Measurements from ENCODE around the gene TNFRSF13B.

The TNFRSF13B gene

DNA sequence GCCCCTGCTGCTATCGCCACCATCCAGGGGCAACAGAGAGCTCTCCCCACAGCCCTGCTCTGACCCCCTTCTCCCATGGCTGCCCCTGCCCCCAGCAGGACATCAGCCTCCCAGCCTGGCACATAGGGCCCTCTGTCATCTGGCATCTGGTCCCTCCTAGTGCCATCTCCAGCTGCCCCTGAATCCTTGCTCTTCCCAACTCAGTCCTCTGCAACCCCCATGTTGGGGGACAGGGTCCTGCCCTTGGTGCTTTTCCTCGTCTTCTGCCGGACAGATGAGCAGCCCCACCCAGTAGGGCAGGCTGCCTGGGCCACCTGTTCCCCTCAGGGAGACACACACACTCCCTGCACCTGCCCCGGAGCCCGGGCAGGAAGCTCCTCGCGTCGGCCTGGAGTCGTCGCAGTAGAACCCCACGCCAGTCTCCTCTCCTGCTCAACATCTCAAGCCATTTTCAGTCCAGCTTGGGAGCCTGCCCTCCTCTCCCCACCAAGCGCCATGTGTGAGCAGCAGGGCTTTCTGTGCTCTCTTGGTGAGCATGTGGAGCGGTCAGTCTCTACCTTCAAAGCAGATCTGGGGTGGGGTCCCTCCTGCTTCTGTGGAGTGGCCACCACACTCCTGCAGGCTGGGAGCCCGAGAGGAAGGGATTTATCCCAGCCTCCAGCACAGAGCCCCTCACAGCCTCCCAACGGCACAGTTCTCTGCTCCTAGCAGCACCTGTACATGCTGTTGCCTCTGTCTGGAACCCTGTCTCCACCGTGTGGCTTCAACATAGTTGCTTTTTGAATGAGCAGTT lies 28.2 kb downstream of the TNFRSF13B start:
- Histone ChIP-seq H3K36me3 (ENCODE audit: control insufficient read depth, insufficient read depth, low read length) (no peaks in the 10 kb centered on the region), H3K9ac (ENCODE audit: low read length) (no peak overlapping the region), H3K27me3 (ENCODE audit: control insufficient read depth, insufficient read depth, low read length) (peaks cover 11% of the 10 kb centered on the region), H3K4me3 (ENCODE audit: low read length) (no peak overlapping the region), H3K9me3 (ENCODE audit: control insufficient read depth, low read length) (no peaks in the 10 kb centered on the region), H3K4me1 (ENCODE audit: control insufficient read depth, insufficient read depth, low read length) (no peaks in the 10 kb centered on the region)

- Histone ChIP-seq H3K9me3 (ENCODE audit: control insufficient read depth, low read length) (no peaks in the 10 kb centered on the region), H3K27me3 (ENCODE audit: control insufficient read depth, insufficient read depth, low read length) (peaks cover 15% of the 10 kb centered on the region), H3K4me3 (ENCODE audit: low read length) (no peak overlapping the region), H3K9ac (ENCODE audit: low read length) (no peak overlapping the region), H3K36me3 (ENCODE audit: control insufficient read depth, insufficient read depth, low read length) (no peaks in the 10 kb centered on the region), H3K4me1 (ENCODE audit: control insufficient read depth, insufficient read depth, low read length) (no peaks in the 10 kb centered on the region)
Measured at GRCh38 chr17:16943032-16943352, 28.9 kb downstream of the TNFRSF13B start.

DNA sequence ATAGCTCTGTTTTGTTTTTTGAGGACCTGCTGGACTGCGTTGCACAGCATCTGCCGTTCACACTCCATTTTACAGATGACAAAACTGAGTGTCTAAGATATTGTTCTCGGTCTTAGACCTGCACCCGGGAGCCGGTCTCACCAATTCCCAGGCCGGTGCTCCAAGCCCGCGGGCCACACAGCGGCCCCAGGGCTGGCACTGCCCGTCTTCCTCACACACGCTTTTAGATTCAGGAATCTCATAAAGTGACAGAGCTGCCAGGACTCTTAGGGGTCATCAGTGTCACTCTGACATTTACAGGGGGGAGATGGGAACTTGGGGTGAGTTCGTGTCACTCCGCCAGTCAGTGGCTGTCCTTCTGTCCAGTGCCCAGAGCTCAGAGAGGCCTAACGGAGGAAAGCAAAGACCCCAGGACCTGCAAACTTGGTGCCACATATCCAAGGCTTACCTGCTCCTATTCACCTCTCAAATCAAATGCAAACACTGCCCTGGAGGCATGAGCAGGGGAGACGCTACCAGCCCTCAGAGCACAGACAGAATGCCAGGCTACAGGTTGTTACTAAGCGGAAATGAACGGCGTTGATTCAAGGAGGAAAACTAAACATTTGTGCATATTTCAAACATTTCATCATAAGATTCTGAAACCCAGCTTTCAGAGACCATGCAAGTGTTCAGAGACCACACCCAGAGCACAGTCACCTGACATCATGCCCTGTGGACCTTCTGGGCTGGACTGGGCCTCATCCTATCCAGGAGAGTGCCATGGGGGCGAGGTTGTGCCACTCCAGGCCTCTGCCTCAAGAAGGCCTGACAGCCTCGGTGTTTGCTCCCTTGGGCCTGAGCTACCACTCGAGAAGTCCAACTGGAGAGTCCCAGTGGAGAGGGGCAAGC lies 29.5 kb downstream of the TNFRSF13B start:
- Histone ChIP-seq H3K4me3 (ENCODE audit: low read length) (no peak overlapping the region), H3K4me1 (ENCODE audit: control insufficient read depth, insufficient read depth, low read length) (no peaks in the 10 kb centered on the region), H3K9ac (ENCODE audit: low read length) (no peak overlapping the region), H3K27me3 (ENCODE audit: control insufficient read depth, insufficient read depth, low read length) (peaks cover 15% of the 10 kb centered on the region), H3K9me3 (ENCODE audit: control insufficient read depth, low read length) (no peaks in the 10 kb centered on the region), H3K36me3 (ENCODE audit: control insufficient read depth, insufficient read depth, low read length) (no peaks in the 10 kb centered on the region)

DNA sequence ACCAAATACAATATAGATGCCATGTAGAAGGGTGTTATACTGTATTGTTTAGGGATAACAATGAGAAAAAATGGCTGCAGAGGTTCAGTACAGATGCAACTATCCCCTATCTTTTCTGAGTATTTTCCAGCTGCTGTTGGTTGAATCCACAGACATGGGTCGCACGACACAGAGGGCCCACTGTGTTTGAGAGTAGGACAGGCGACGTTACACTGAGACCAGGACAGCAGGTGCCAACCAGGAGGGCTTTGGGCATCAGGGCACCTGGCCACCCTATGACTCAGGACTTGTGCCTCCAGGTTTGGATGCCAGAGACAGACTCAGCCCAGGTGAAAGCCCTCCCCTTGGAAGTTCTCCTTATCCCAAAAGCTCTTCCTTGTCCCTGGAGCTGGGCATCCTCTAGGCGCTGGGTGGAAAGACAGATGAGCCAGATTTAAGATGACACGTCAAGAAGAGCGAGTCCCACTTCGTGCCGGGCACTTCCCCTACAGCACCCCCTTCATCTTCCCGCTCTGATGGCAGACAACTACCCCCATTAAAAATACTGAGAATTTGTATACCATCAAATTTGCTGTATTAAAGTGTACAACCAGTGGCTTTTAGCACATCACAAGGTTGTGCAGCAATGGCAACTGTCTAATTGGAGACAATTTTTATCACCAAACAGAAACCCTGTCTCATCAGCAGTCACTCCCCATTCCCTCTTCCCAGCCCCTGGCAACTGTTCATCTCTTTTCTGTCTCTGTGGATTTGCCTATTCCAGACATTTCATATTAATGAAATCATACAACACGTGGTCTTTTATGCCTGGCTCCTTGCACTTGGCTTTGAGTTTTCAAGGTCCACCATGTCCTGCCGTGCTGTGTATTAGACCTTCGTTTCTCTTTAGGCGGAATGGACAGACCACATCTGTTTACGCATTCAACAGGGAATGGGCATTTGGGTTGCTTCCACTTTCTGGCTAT lies 30.6 kb downstream of the TNFRSF13B start:
- no peak overlapping the region for H3K9ac ChIP-seq (ENCODE audit: low read length)
- peaks cover 15% of the 10 kb centered on the region for H3K27me3 ChIP-seq (ENCODE audit: control insufficient read depth, insufficient read depth, low read length)
- no peaks in the 10 kb centered on the region for H3K4me1 ChIP-seq (ENCODE audit: control insufficient read depth, insufficient read depth, low read length)
- no peaks in the 10 kb centered on the region for H3K36me3 ChIP-seq (ENCODE audit: control insufficient read depth, insufficient read depth, low read length)
- no peak overlapping the region for H3K4me3 ChIP-seq (ENCODE audit: low read length)
- H3K9me3 ChIP-seq (ENCODE audit: control insufficient read depth, low read length), result no peaks in the 10 kb centered on the region

DNA sequence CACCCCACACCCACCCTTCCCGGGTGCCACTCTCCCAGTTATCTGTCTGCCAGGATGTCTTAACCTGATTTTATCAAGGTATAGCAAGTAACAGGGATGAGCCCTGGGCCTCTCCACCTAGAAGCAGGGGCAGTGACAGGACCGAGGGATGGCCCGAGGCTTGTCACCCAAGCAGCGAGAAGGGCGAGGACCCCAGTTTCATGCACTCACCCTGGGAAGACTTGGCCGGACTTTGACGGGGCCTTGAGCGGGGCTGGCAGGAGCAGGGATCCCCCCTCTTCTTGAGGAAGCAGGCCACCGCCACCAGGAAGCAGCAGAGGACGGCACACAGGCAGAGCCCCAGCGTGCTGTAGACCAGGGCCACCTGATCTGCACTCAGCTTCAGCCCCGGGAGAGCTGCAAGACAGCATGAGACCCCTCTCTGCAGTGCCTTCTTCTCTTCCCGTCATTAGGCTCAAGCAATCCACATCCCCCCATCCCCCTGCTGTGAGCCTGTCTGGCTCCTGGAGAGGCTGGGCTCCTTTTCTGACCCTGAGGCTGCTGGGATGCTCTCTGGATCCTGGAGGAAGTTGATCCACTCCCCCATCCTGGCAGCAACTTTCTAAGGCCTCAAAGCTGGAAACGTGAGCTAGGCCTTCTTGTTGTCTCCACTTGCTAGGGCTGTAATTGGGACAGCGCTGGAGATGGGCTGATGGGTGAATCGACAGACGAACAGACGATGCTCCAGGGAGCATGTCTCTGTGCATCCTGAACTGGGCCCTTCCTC lies 31.6 kb downstream of the TNFRSF13B start:
- no peak overlapping the region for H3K4me3 ChIP-seq (ENCODE audit: low read length)
- H3K9me3 ChIP-seq (ENCODE audit: control insufficient read depth, low read length), result no peaks in the 10 kb centered on the region
- no peaks in the 10 kb centered on the region for H3K36me3 ChIP-seq (ENCODE audit: control insufficient read depth, insufficient read depth, low read length)
- H3K9ac ChIP-seq (ENCODE audit: low read length), result no peak overlapping the region
- H3K27me3 ChIP-seq (ENCODE audit: control insufficient read depth, insufficient read depth, low read length), result peaks cover 15% of the 10 kb centered on the region
- no peaks in the 10 kb centered on the region for H3K4me1 ChIP-seq (ENCODE audit: control insufficient read depth, insufficient read depth, low read length)

GRCh38 chr17:16939606-16940115 lies 32.3 kb downstream of the TNFRSF13B start:
- Histone ChIP-seq H3K9me3 (ENCODE audit: control insufficient read depth, low read length) (no peaks in the 10 kb centered on the region), H3K27me3 (ENCODE audit: control insufficient read depth, insufficient read depth, low read length) (peaks cover 11% of the 10 kb centered on the region), H3K4me1 (ENCODE audit: control insufficient read depth, insufficient read depth, low read length) (no peaks in the 10 kb centered on the region), H3K36me3 (ENCODE audit: control insufficient read depth, insufficient read depth, low read length) (no peaks in the 10 kb centered on the region), H3K4me3 (ENCODE audit: low read length) (no peak overlapping the region), H3K9ac (ENCODE audit: low read length) (no peak overlapping the region)

DNA sequence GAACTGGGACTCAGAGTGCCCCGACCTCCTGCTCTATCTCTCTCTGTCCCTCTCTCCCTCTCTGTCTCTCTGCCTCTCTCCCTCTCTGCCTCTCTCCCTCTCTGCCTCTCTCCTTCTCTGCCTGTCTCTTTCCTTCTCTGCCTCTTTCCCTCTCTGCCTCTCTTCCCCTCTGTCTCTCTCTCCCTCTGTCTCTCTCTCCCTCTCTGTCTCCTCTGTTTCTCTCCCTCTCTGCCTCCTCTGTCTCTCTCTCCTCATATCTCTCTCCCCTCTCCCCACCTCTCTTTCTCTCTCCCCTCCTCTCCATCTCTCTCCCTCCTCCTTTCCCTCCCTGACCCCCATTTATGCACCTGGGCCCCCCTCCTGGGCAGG lies 32.7 kb downstream of the TNFRSF13B start:
- Histone ChIP-seq H3K9ac (ENCODE audit: low read length) (no peak overlapping the region), H3K36me3 (ENCODE audit: control insufficient read depth, insufficient read depth, low read length) (no peaks in the 10 kb centered on the region), H3K9me3 (ENCODE audit: control insufficient read depth, low read length) (no peaks in the 10 kb centered on the region), H3K4me3 (ENCODE audit: low read length) (no peak overlapping the region), H3K4me1 (ENCODE audit: control insufficient read depth, insufficient read depth, low read length) (no peaks in the 10 kb centered on the region), H3K27me3 (ENCODE audit: control insufficient read depth, insufficient read depth, low read length) (peaks cover 8% of the 10 kb centered on the region)

GRCh38 chr17:16938496-16939207 lies 33.3 kb downstream of the TNFRSF13B start:
- no peak overlapping the region for H3K9ac ChIP-seq (ENCODE audit: low read length)
- H3K9me3 ChIP-seq (ENCODE audit: control insufficient read depth, low read length), result no peaks in the 10 kb centered on the region
- no peaks in the 10 kb centered on the region for H3K36me3 ChIP-seq (ENCODE audit: control insufficient read depth, insufficient read depth, low read length)
- no peaks in the 10 kb centered on the region for H3K4me1 ChIP-seq (ENCODE audit: control insufficient read depth, insufficient read depth, low read length)
- peaks cover 8% of the 10 kb centered on the region for H3K27me3 ChIP-seq (ENCODE audit: control insufficient read depth, insufficient read depth, low read length)
- H3K4me3 ChIP-seq (ENCODE audit: low read length), result no peak overlapping the region

GRCh38 chr17:16938031-16938430 lies 33.9 kb downstream of the TNFRSF13B start:
- peaks cover 8% of the 10 kb centered on the region for H3K27me3 ChIP-seq (ENCODE audit: control insufficient read depth, insufficient read depth, low read length)

GRCh38 chr17:16937431-16937830 lies 34.5 kb downstream of the TNFRSF13B start:
- no peak overlapping the region for H3K4me3 ChIP-seq (ENCODE audit: low read length)
- no peaks in the 10 kb centered on the region for H3K36me3 ChIP-seq (ENCODE audit: control insufficient read depth, insufficient read depth, low read length)
- no peaks in the 10 kb centered on the region for H3K9me3 ChIP-seq (ENCODE audit: control insufficient read depth, low read length)
- no peak overlapping the region for H3K9ac ChIP-seq (ENCODE audit: low read length)
- peaks cover 8% of the 10 kb centered on the region for H3K27me3 ChIP-seq (ENCODE audit: control insufficient read depth, insufficient read depth, low read length)
- no peaks in the 10 kb centered on the region for H3K4me1 ChIP-seq (ENCODE audit: control insufficient read depth, insufficient read depth, low read length)

More at GRCh38 chr17:16938031-16938430, 33.9 kb downstream of the TNFRSF13B start:
- H3K9ac ChIP-seq (ENCODE audit: low read length), result no peak overlapping the region
- H3K4me3 ChIP-seq (ENCODE audit: low read length), result no peak overlapping the region
- H3K9me3 ChIP-seq (ENCODE audit: control insufficient read depth, low read length), result no peaks in the 10 kb centered on the region
- no peaks in the 10 kb centered on the region for H3K4me1 ChIP-seq (ENCODE audit: control insufficient read depth, insufficient read depth, low read length)
- no peaks in the 10 kb centered on the region for H3K36me3 ChIP-seq (ENCODE audit: control insufficient read depth, insufficient read depth, low read length)

Measured in mucosa of stomach (tissue), 1 donor.